HCT116 (cell line): ENCODE measurements around the gene MKRN1. TPM values are rescaled to one million over a fixed set of nuclear protein-coding genes. Genes with fewer than 3 reads are reported as not detected.

Experiments
- ATAC-seq: fragments of 200-7000 bp; cut with Tn5 transposase; 2 replicates; pipeline ENCODE4 v1.9.1; 2020; ENCODE audit warnings: mild to moderate bottlenecking, moderate library complexity
- BruUV-seq: library from RNA; stranded (reverse); fragments of 400-500 nt; replicated peaks from 2 replicates; lab custom pipeline; 2021; lab: Mats Ljungman, UMichigan
- CTCF ChIA-PET: fragments of 300-600 bp; sonication (Branson Sonifier 250); formaldehyde crosslinking; loops from one replicate; lab custom pipeline; 2021; ENCODE audit warnings: antibody characterized with exemption; lab: Charles Lee
- POLR2A ChIA-PET: fragments of 300-600, 350-600 bp; sonication (Branson Sonifier 250); formaldehyde crosslinking; loops from one replicate; lab custom pipeline; 2021; ENCODE audit warnings: antibody characterized with exemption; lab: Charles Lee
- RAD21 ChIA-PET, 2 experiments: fragments of 300-600 bp; sonication (Branson Sonifier 250); formaldehyde crosslinking; loops; one replicate each; lab custom pipeline; 2023; ENCODE audit warnings: low total read pairs in 2 of 2; ENCODE audit not compliant: uncharacterized antibody in 2 of 2, unreplicated experiment in 2 of 2, low non-redundant PET in 1 of 2; lab: Charles Lee
- DNase-seq: peaks from one replicate; pipeline ENCODE4 v3.0.0-alpha.2; 2010; ENCODE audit warnings: low read depth, low spot score
- H2AFZ ChIP-seq: fragments of 200-600 bp; shearing (Covaris generic), sonication (generic); 2 replicates; pipeline ENCODE4 v1.6.1; 2017; ENCODE audit warnings: low read depth, mixed run types, mixed read lengths, antibody characterized with exemption, low read length; ENCODE audit not compliant: poor library complexity, severe bottlenecking
- H3K27ac ChIP-seq: 2 replicates; pipeline ENCODE4 v1.5.1; 2012; ENCODE audit warnings: low read depth, low read length
- H3K27me3 ChIP-seq: fragments of 200-600 bp; sonication (generic); 2 replicates; pipeline ENCODE4 v1.6.1; 2016; ENCODE audit warnings: mixed run types, low read length, mixed read lengths; ENCODE audit not compliant: insufficient read depth
- H3K36me3 ChIP-seq, 2 experiments: fragments of 200-500 bp in 1 of 2; fragments of 200-600 bp in 1 of 2; sonication (Bioruptor generic) in 1 of 2; sonication (generic) in 1 of 2; 2 replicates each; pipeline versions ENCODE4 v1.5.1 to v1.6.1; 2014 to 2016; ENCODE audit warnings: low read length in 2 of 2, inconsistent platforms in 1 of 2, mixed read lengths in 1 of 2, mixed run types in 1 of 2; ENCODE audit not compliant: insufficient read depth in 2 of 2, control insufficient read depth in 1 of 2
- H3K4me1 ChIP-seq, 2 experiments: fragments of 200-600 bp in 1 of 2; sonication (generic) in 1 of 2; 2 replicates each; pipeline versions ENCODE4 v1.5.1 to v1.6.1; 2012 to 2017; ENCODE audit warnings: low read length in 2 of 2, inconsistent platforms in 1 of 2, mild to moderate bottlenecking in 1 of 2, mixed read lengths in 1 of 2, mixed run types in 1 of 2, moderate library complexity in 1 of 2; ENCODE audit not compliant: insufficient read depth in 2 of 2, control insufficient read depth in 1 of 2
- H3K4me2 ChIP-seq: fragments of 200-600 bp; sonication (generic); 2 replicates; pipeline ENCODE4 v1.6.1; 2017; ENCODE audit warnings: mixed run types, low read length, mixed read lengths
- H3K4me3 ChIP-seq, 2 experiments: fragments of 200-600 bp in 1 of 2; sonication (generic) in 1 of 2; replicated peaks in 1 of 2; 2 replicates each; pipeline ENCODE4 v1.5.1; 2011 to 2016; ENCODE audit warnings: low read length in 2 of 2, control low read depth in 1 of 2, low read depth in 1 of 2, mild to moderate bottlenecking in 1 of 2, mixed read lengths in 1 of 2, mixed run types in 1 of 2
- H3K79me2 ChIP-seq: fragments of 200-600 bp; sonication (generic); 2 replicates; pipeline ENCODE4 v1.6.1; 2017; ENCODE audit warnings: mild to moderate bottlenecking, mixed run types, low read length, moderate library complexity, mixed read lengths; ENCODE audit not compliant: insufficient read depth
- H3K9ac ChIP-seq: fragments of 200-600 bp; sonication (generic); 2 replicates; pipeline ENCODE4 v1.6.1; 2016; ENCODE audit warnings: low read length, mixed read lengths
- H3K9me2 ChIP-seq: fragments of 200-600 bp; sonication (generic), shearing (Covaris generic); 2 replicates; pipeline ENCODE4 v1.6.1; 2017; ENCODE audit warnings: mixed run types, mild to moderate bottlenecking, moderate library complexity; ENCODE audit not compliant: insufficient read depth
- H3K9me3 ChIP-seq, 2 experiments: fragments of 200-500 bp in 1 of 2; fragments of 200-600 bp in 1 of 2; sonication (Bioruptor generic) in 1 of 2; sonication (generic) in 1 of 2; 2 replicates each; pipeline ENCODE4 v1.6.1; 2014 to 2017; ENCODE audit warnings: low read length in 2 of 2, mixed read lengths in 2 of 2, inconsistent platforms in 1 of 2, low read depth in 1 of 2, mild to moderate bottlenecking in 1 of 2, mixed run types in 1 of 2, moderate library complexity in 1 of 2; ENCODE audit not compliant: control insufficient read depth in 1 of 2, insufficient read depth in 1 of 2
- H4K20me1 ChIP-seq: fragments of 200-600 bp; sonication (generic), shearing (Covaris generic); 2 replicates; pipeline ENCODE4 v1.6.1; 2017; ENCODE audit warnings: mixed run types, mild to moderate bottlenecking, moderate library complexity; ENCODE audit not compliant: insufficient read depth
- CTCF ChIP-seq, 3 experiments: fragments of 200-600 bp in 1 of 3; sonication (generic) in 1 of 3; IDR thresholded peaks in 2 of 3; conservative IDR thresholded peaks in 1 of 3; 2 replicates each; pipeline ENCODE4 v1.5.1; 2012 to 2017; ENCODE audit warnings: low read depth in 2 of 3, low read length in 2 of 3, antibody characterized with exemption in 1 of 3, borderline replicate concordance in 1 of 3, control low read depth in 1 of 3, mild to moderate bottlenecking in 1 of 3, mixed read lengths in 1 of 3, mixed run types in 1 of 3, moderate library complexity in 1 of 3; ENCODE audit not compliant: insufficient read depth in 1 of 3
- JUND ChIP-seq: IDR thresholded peaks from 2 replicates; pipeline ENCODE4 v1.6.1; 2012
- POLR2A ChIP-seq: IDR thresholded peaks from 2 replicates; pipeline ENCODE4 v1.7.0; 2011; ENCODE audit warnings: borderline replicate concordance; ENCODE audit not compliant: insufficient read depth, insufficient read length; ENCODE audit errors: extremely low read depth
- RAD21 ChIP-seq: IDR thresholded peaks from 2 replicates; pipeline ENCODE4 v1.6.1; 2012; ENCODE audit warnings: low read depth, mild to moderate bottlenecking
- SP1 ChIP-seq: IDR thresholded peaks from 2 replicates; pipeline ENCODE4 v1.6.1; 2012; ENCODE audit warnings: low read depth
- TCF7L2 ChIP-seq: IDR thresholded peaks from 2 replicates; pipeline ENCODE4 v1.7.0; 2011; ENCODE audit warnings: borderline replicate concordance, inconsistent platforms; ENCODE audit not compliant: insufficient read depth, insufficient read length; ENCODE audit errors: extremely low read depth
- YY1 ChIP-seq: IDR thresholded peaks from 2 replicates; pipeline ENCODE4 v1.6.1; 2011; ENCODE audit warnings: low read length, low read depth, moderate library complexity, mild to moderate bottlenecking; ENCODE audit not compliant: insufficient replicate concordance; ENCODE audit errors: extremely low read depth
- intact Hi-C: fragments of 100-400 bp; cut with micrococcal nuclease; formaldehyde crosslinking; loops from 2 replicates; pipeline ENCODE4 v1.10.0; 2022
- total RNA-seq: library from RNA; stranded (reverse); gene quantifications from one replicate; pipeline ENCODE4 v1.2.1, GENCODE V29; 2021; ENCODE audit not compliant: unreplicated experiment
- TF ChIP-seq, protein P1 (sequence below): IDR thresholded peaks from 2 replicates; pipeline ENCODE4 v1.6.1; 2011; ENCODE audit warnings: mild to moderate bottlenecking, low read length, moderate library complexity; ENCODE audit not compliant: insufficient replicate concordance; ENCODE audit errors: extremely low read depth

The MKRN1 gene
- total RNA-seq, 1 experiment from 2014 or later = 95.0 TPM

GRCh38 chr7:140517546-140518369 is 38.5 kb upstream of the MKRN1 start:
- BruUV-seq = no TSS peak
- Histone ChIP-seq H4K20me1 (no peaks in the 10 kb centered on the region), H3K27ac (no peak overlapping the region), H3K27me3 (no peaks in the 10 kb centered on the region), H3K79me2 (no peaks in the 10 kb centered on the region), H3K36me3 (no peaks in the 10 kb centered on the region), H3K4me2 (peak overlapping the region; percentile 34), H3K9ac (no peak overlapping the region), H3K4me3 (no peak overlapping the region), H3K9me3 (no peaks in the 10 kb centered on the region), H3K9me2 (no peaks in the 10 kb centered on the region), H2AFZ (peak overlapping the region; percentile 89), H3K4me1 (peaks cover 6 to 12% of the 10 kb centered on the region in 2 experiments; a peak in 3 of 4 replicates)
- intact Hi-C loops = loop anchor here (1.0 to 10.0 kb wide), 3 partner anchors 136 to 707 kb away; no protein-coding TSS in a partner anchor
- RAD21 ChIA-PET = interaction anchor here (0.6 to 3.2 kb wide), 6 partner anchors 24 to 402 kb away, joined by 3 to 22 read pairs (median 4); no protein-coding TSS in a partner anchor
- DNase-seq (peak; percentile 86), ATAC-seq (peak; percentile 96)
- CTCF ChIA-PET = interaction anchor here (0.6 to 2.7 kb wide), 11 partner anchors 10 to 494 kb away, joined by 3 to 60 read pairs (median 4); partner anchors contain the start of gene ADCK2
- POLR2A ChIA-PET = interaction anchor here (0.5 to 1.0 kb wide), 4 partner anchors 30 to 497 kb away, joined by 3 to 4 read pairs (median 3); partner anchors contain the start of gene MRPS33
- TF ChIP-seq SP1 (no peak), CTCF (IDR thresholded peaks at IDR 0.05 in 2 of 3, conservative IDR thresholded peaks at IDR 0.05 in 1 of 3; ENCODE audit: borderline replicate concordance in 1 of 3, insufficient read depth in 1 of 3, low read depth in 2 of 3, low read length in 2 of 3) (peak; percentile 76 to 96 (median 90)), TCF7L2 (no peak), YY1 (peak; percentile 56), JUND (no peak), RAD21 (peak; percentile 99), POLR2A (no peak)
- TF ChIP-seq, protein P1, sequence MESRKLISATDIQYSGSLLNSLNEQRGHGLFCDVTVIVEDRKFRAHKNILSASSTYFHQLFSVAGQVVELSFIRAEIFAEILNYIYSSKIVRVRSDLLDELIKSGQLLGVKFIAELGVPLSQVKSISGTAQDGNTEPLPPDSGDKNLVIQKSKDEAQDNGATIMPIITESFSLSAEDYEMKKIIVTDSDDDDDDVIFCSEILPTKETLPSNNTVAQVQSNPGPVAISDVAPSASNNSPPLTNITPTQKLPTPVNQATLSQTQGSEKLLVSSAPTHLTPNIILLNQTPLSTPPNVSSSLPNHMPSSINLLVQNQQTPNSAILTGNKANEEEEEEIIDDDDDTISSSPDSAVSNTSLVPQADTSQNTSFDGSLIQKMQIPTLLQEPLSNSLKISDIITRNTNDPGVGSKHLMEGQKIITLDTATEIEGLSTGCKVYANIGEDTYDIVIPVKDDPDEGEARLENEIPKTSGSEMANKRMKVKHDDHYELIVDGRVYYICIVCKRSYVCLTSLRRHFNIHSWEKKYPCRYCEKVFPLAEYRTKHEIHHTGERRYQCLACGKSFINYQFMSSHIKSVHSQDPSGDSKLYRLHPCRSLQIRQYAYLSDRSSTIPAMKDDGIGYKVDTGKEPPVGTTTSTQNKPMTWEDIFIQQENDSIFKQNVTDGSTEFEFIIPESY = no peak
- TF ChIP-seq, all 23 proteins: peak for 3
